GM12878 (cell line): Measurements from ENCODE around the gene SLC6A15. TPM values are rescaled to one million over a fixed set of nuclear protein-coding genes. Genes with fewer than 3 reads are reported as not detected.

Experiments
- ATAC-seq: fragments of 200-7000 bp; cut with Tn5 transposase; 3 replicates; pipeline ENCODE4 v1.9.1; 2020; ENCODE audit warnings: mild to moderate bottlenecking, moderate library complexity
- BruUV-seq: library from RNA; stranded (reverse); fragments of 400-500 nt; replicated peaks from 2 replicates; lab custom pipeline; 2021; lab: Mats Ljungman, UMichigan
- CTCF ChIA-PET: fragments of 300-600 bp; sonication (Branson Sonifier 250); formaldehyde crosslinking; extraction: SDS; loops from one replicate; lab custom pipeline; 2021; ENCODE audit warnings: inconsistent platforms; lab: Yijun Ruan, JAX
- POLR2A ChIA-PET: fragments of 350-600 bp; formaldehyde crosslinking; extraction: SDS; loops from one replicate; lab custom pipeline; 2021; ENCODE audit warnings: inconsistent platforms; lab: Charles Lee
- RAD21 ChIA-PET: fragments of 300-600 bp; sonication (Branson Sonifier 250); formaldehyde crosslinking; loops from one replicate; lab custom pipeline; 2023; ENCODE audit warnings: antibody characterized with exemption; ENCODE audit not compliant: unreplicated experiment; lab: Charles Lee
- SMC1A ChIA-PET: fragments of 300-600 bp; sonication (Branson Sonifier 250); formaldehyde crosslinking; loops from one replicate; lab custom pipeline; 2023; ENCODE audit not compliant: unreplicated experiment, uncharacterized antibody; lab: Charles Lee
- DNase-seq: peaks from one replicate; pipeline ENCODE4 v3.0.0-alpha.2; 2011; ENCODE audit warnings: low read depth, low spot score
- FAIRE-seq: peaks from 3 replicates; lab custom pipeline; 2011; peaks lifted over from hg19 to GRCh38; lab: Jason Lieb, UNC
- H2AFZ ChIP-seq: 2 replicates; pipeline ENCODE4 v1.6.0; 2011; ENCODE audit warnings: low read depth, low read length, control low read depth; ENCODE audit not compliant: control insufficient read depth
- H3K27ac ChIP-seq: 2 replicates; pipeline ENCODE4 v1.5.1; 2011; ENCODE audit warnings: control low read depth; ENCODE audit not compliant: control insufficient read depth, insufficient read depth
- H3K27me3 ChIP-seq, 2 experiments: replicated peaks in 1 of 2; 2 replicates each; pipeline versions ENCODE4 v1.6.0 to v1.6.1; 2011; ENCODE audit warnings: low read length in 1 of 2; ENCODE audit not compliant: control insufficient read depth in 2 of 2, insufficient read depth in 2 of 2
- H3K36me3 ChIP-seq, 2 experiments: 2 replicates each; pipeline ENCODE4 v1.5.1; 2011; ENCODE audit warnings: low read length in 1 of 2; ENCODE audit not compliant: control insufficient read depth in 2 of 2, insufficient read depth in 2 of 2
- H3K4me1 ChIP-seq: 2 replicates; pipeline ENCODE4 v1.6.1; 2011; ENCODE audit warnings: mild to moderate bottlenecking, low read length, moderate library complexity, mixed read lengths; ENCODE audit not compliant: control insufficient read depth, insufficient read depth
- H3K4me2 ChIP-seq: 2 replicates; pipeline ENCODE4 v1.6.0; 2011; ENCODE audit warnings: control low read depth; ENCODE audit not compliant: control insufficient read depth, insufficient read depth
- H3K4me3 ChIP-seq: fragments of 200-600 bp; sonication (generic); 2 replicates; pipeline ENCODE4 v1.5.1; 2016
- H3K79me2 ChIP-seq: 2 replicates; pipeline ENCODE4 v1.6.0; 2011; ENCODE audit warnings: low read length; ENCODE audit not compliant: control insufficient read depth, insufficient read depth
- H3K9ac ChIP-seq: 2 replicates; pipeline ENCODE4 v1.8.0; 2011; ENCODE audit warnings: low read length, control low read depth, mixed read lengths; ENCODE audit not compliant: control insufficient read depth, insufficient read depth
- H3K9me3 ChIP-seq: replicated peaks from 3 replicates; pipeline ENCODE4 v1.5.1; 2011; ENCODE audit warnings: mild to moderate bottlenecking, low read length; ENCODE audit not compliant: control insufficient read depth, insufficient read depth
- H4K20me1 ChIP-seq: 2 replicates; pipeline ENCODE4 v1.6.0; 2011; ENCODE audit not compliant: control insufficient read depth, insufficient read depth
- BCL3 ChIP-seq: IDR thresholded peaks from 2 replicates; pipeline ENCODE4 v1.6.1; 2011; ENCODE audit warnings: borderline replicate concordance, low read depth, mild to moderate bottlenecking, moderate library complexity, low read length; ENCODE audit not compliant: insufficient read depth, poor library complexity, severe bottlenecking
- BHLHE40 ChIP-seq, 2 experiments: fragments of 450-650 bp in 1 of 2; IDR thresholded peaks; 2 replicates each; pipeline ENCODE4 v1.6.1; 2011 to 2017; ENCODE audit warnings: low read depth in 2 of 2, borderline replicate concordance in 1 of 2, improper control_type of control experiment in 1 of 2, low read length in 1 of 2, mild to moderate bottlenecking in 1 of 2
- CHD4 ChIP-seq: fragments of 200-600 bp; sonication (generic); IDR thresholded peaks from 2 replicates; pipeline ENCODE4 v1.6.1; 2016; ENCODE audit warnings: mild to moderate bottlenecking
- CREB1 ChIP-seq: IDR thresholded peaks from 2 replicates; pipeline ENCODE4 v1.6.1; 2012; ENCODE audit warnings: low read depth, mild to moderate bottlenecking, inconsistent platforms
- GATAD2B ChIP-seq: fragments of 450-650 bp; conservative IDR thresholded peaks from 2 replicates; pipeline ENCODE4 v1.6.1; 2017; ENCODE audit warnings: low read depth, mild to moderate bottlenecking, moderate library complexity
- IRF4 ChIP-seq: IDR thresholded peaks from 2 replicates; pipeline ENCODE4 v1.6.1; 2011; ENCODE audit warnings: low read depth, low read length
- NR2F1 ChIP-seq: fragments of 450-650 bp; conservative IDR thresholded peaks from 2 replicates; pipeline ENCODE4 v1.6.1; 2017; ENCODE audit warnings: mild to moderate bottlenecking
- POLR2AphosphoS2 ChIP-seq: IDR thresholded peaks from 2 replicates; pipeline ENCODE4 v1.6.1; 2011; ENCODE audit warnings: low read depth, mild to moderate bottlenecking, low read length, improper control_type of control experiment, moderate library complexity
- RAD21 ChIP-seq: IDR thresholded peaks from 2 replicates; pipeline ENCODE4 v1.6.1; 2011; ENCODE audit warnings: mild to moderate bottlenecking, low read depth, low read length, moderate library complexity; ENCODE audit not compliant: insufficient read depth
- SREBF2 ChIP-seq: IDR thresholded peaks from 2 replicates; pipeline ENCODE4 v1.6.1; 2012; ENCODE audit warnings: mild to moderate bottlenecking, low read length
- SRF ChIP-seq, 2 experiments: IDR thresholded peaks; 2 replicates each; pipeline ENCODE4 v1.6.1; 2011; ENCODE audit warnings: low read depth in 2 of 2, low read length in 2 of 2, mild to moderate bottlenecking in 1 of 2, moderate library complexity in 1 of 2
- WGBS: methylation state at CpG from one replicate; pipeline ENCODE4 v1.1.6; 2016; ENCODE audit warnings: low lambda C conversion rate; ENCODE audit not compliant: insufficient replicate concordance, insufficient coverage; ENCODE audit errors: missing lambda C conversion rate; 5-methylcytosine and 5-hydroxymethylcytosine counted together
- in situ Hi-C: fragments of 300-500 bp; cut with MboI; formaldehyde crosslinking; loops from 9 replicates; pipeline ENCODE4 v1.14.3; 2018; ENCODE audit warnings: mixed read lengths
- intact Hi-C: fragments of 100-400 bp; cut with micrococcal nuclease; formaldehyde crosslinking; loops from one replicate; pipeline ENCODE4 v1.14.2; 2022; ENCODE audit not compliant: unreplicated experiment
- polyA plus RNA-seq, 11 experiments: library from polyadenylated mRNA; depleted of rRNA in 4 of 11; unstranded in 6 of 11; stranded (reverse) in 5 of 11; fragments of >200 nt; fragmentation: Nextera tagmentation in 4 of 11; fragmentation: Illumina TruSeq in 1 of 11; extraction: Ambion mirVana in 4 of 11; extraction: Trizol in 1 of 11; gene quantifications; 1 replicate in 1 of 11; 2 replicates in 10 of 11; pipeline versions ENCODE4 v1.2.1 to v1.2.3, GENCODE V29; 2011 to 2016; ENCODE audit warnings: inconsistent platforms in 2 of 11, missing spikeins in 2 of 11, low read depth in 1 of 11
- total RNA-seq, 4 experiments: library from RNA; depleted of rRNA in 3 of 4; stranded (reverse); fragments of >200 nt in 3 of 4; fragmentation: Illumina TruSeq in 1 of 4; extraction: Trizol in 1 of 4; gene quantifications; 2 replicates each; pipeline versions ENCODE4 v1.2.1 to v1.2.3, GENCODE V29; 2013 to 2021

Gene SLC6A15
- total and polyA plus RNA-seq, 10 of the 15 experiments (the other 5 are each of a cell fraction or from before 2014, with no cell fraction given) = 0.04 TPM; not detected in 9

GRCh38 chr12:84826925-84827324 lies 85.7 kb downstream of the SLC6A15 start (continued):
- no peak for TF ChIP-seq BCL3
- TF ChIP-seq BHLHE40 (IDR thresholded peaks at IDR 0.05; ENCODE audit: borderline replicate concordance in 1 of 2, low read depth in 2 of 2, low read length in 1 of 2) = no peak
- no peak for TF ChIP-seq CREB1
- TF ChIP-seq SREBF2 = no peak
- TF ChIP-seq CHD4 = no peak
- no peak for TF ChIP-seq RAD21
- no peak for TF ChIP-seq IRF4
- no peak for TF ChIP-seq GATAD2B

- H3K9ac ChIP-seq = no peak overlapping the region
- no peaks in the 10 kb centered on the region for H3K27me3 ChIP-seq
- H3K4me3 ChIP-seq = no peak overlapping the region
- RAD21 ChIA-PET = no interaction called here
- H4K20me1 ChIP-seq = no peaks in the 10 kb centered on the region
- CTCF ChIA-PET = interaction anchor here (1.5 to 1.7 kb wide), 2 partner anchors 16 to 48 kb away, joined by 3 read pairs; no protein-coding TSS in a partner anchor
- TF ChIP-seq POLR2AphosphoS2 = no peak
- TF ChIP-seq SREBF2 = no peak
- TF ChIP-seq SRF (IDR thresholded peaks at IDR 0.05; ENCODE audit: low read depth in 2 of 2, low read length in 2 of 2) = no peak
- TF ChIP-seq NR2F1 = no peak
- TF ChIP-seq, all 136 proteins: peak for 0
- Histone ChIP-seq H3K27ac (no peak overlapping the region), H3K4me2 (no peak overlapping the region), H3K79me2 (no peaks in the 10 kb centered on the region), H3K4me1 (no peaks in the 10 kb centered on the region), H3K36me3 (no peaks in the 10 kb centered on the region), H3K9me3 (no peaks in the 10 kb centered on the region), H2AFZ (no peak overlapping the region)
- WGBS = 3% methylated on average over 2 of the region's 2 CpGs
- BruUV-seq = no TSS peak
- FAIRE-seq (no peak), DNase-seq (no peak), ATAC-seq (no peak)
- SMC1A ChIA-PET = interaction anchor here (0.5 to 0.6 kb wide), 2 partner anchors 101 to 180 kb away, joined by 3 read pairs; no protein-coding TSS in a partner anchor
- intact Hi-C loops (no loop called here), in situ Hi-C loops (no loop called here)
- POLR2A ChIA-PET = no interaction called here
Observed at GRCh38 chr12:84825149-84825548, 87.5 kb downstream of the SLC6A15 start.
